ENCODE data around the gene GPC5. TPM values are rescaled to one million over a fixed set of nuclear protein-coding genes. Genes with fewer than 3 reads are reported as not detected.

GPC5 gene
- polyA plus RNA-seq, 1 experiment, result not detected

GRCh38 chr13:92321174-92321573 lies 922.8 kb downstream of the GPC5 start:
- H3K27me3 ChIP-seq (ENCODE audit: control insufficient read depth, insufficient read depth, low read length), result no peaks in the 10 kb centered on the region
- no peaks in the 10 kb centered on the region for H3K36me3 ChIP-seq (ENCODE audit: control insufficient read depth, insufficient read depth, low read length)
- DNase-seq (ENCODE audit: low read depth), result no peak
- CTCF ChIA-PET, result no interaction called here
- POLR2A ChIA-PET, result no interaction called here
- TF ChIP-seq CTCF (IDR thresholded peaks at IDR 0.05; ENCODE audit: insufficient read depth, low read depth, low read length), result no peak
- no peak overlapping the region for H3K4me3 ChIP-seq (ENCODE audit: low read depth, low read length)

GRCh38 chr13:92345627-92346026 lies 947.2 kb downstream of the GPC5 start:
- TF ChIP-seq CTCF (IDR thresholded peaks at IDR 0.05; ENCODE audit: insufficient read depth, low read depth, low read length), result no peak

GRCh38 chr13:92346046-92346445 lies 947.6 kb downstream of the GPC5 start:
- Histone ChIP-seq H3K4me3 (ENCODE audit: low read depth, low read length) (no peak overlapping the region), H3K27me3 (ENCODE audit: control insufficient read depth, insufficient read depth, low read length) (no peaks in the 10 kb centered on the region), H3K36me3 (ENCODE audit: control insufficient read depth, insufficient read depth, low read length) (no peaks in the 10 kb centered on the region)
- ChIA-PET POLR2A (no interaction called here), CTCF (interaction anchor here (0.9 kb wide), 1 partner anchor 104 kb away, joined by 3 read pairs; no protein-coding TSS in a partner anchor)
- no peak for TF ChIP-seq CTCF (IDR thresholded peaks at IDR 0.05; ENCODE audit: insufficient read depth, low read depth, low read length)
- no peak for DNase-seq (ENCODE audit: low read depth)

More at GRCh38 chr13:92345627-92346026, 947.2 kb downstream of the GPC5 start:
- DNase-seq (ENCODE audit: low read depth), result no peak
- CTCF ChIA-PET, result interaction anchor here (0.9 kb wide), 1 partner anchor 104 kb away, joined by 3 read pairs; no protein-coding TSS in a partner anchor
- Histone ChIP-seq H3K27me3 (ENCODE audit: control insufficient read depth, insufficient read depth, low read length) (no peaks in the 10 kb centered on the region), H3K4me3 (ENCODE audit: low read depth, low read length) (no peak overlapping the region), H3K36me3 (ENCODE audit: control insufficient read depth, insufficient read depth, low read length) (no peaks in the 10 kb centered on the region)
- POLR2A ChIA-PET, result no interaction called here

- H3K27me3 ChIP-seq (ENCODE audit: control insufficient read depth, insufficient read depth, low read length), result no peaks in the 10 kb centered on the region
- CTCF ChIA-PET, result no interaction called here
- POLR2A ChIA-PET, result no interaction called here
- TF ChIP-seq CTCF (IDR thresholded peaks at IDR 0.05; ENCODE audit: insufficient read depth, low read depth, low read length), result no peak
- H3K36me3 ChIP-seq (ENCODE audit: control insufficient read depth, insufficient read depth, low read length), result no peaks in the 10 kb centered on the region
- H3K4me3 ChIP-seq (ENCODE audit: low read depth, low read length), result no peak overlapping the region
- DNase-seq (ENCODE audit: low read depth), result no peak
Measured at GRCh38 chr13:92354583-92354982, 956.2 kb downstream of the GPC5 start.

GRCh38 chr13:92355213-92355612 lies 956.8 kb downstream of the GPC5 start:
- DNase-seq (ENCODE audit: low read depth), result no peak
- TF ChIP-seq CTCF (IDR thresholded peaks at IDR 0.05; ENCODE audit: insufficient read depth, low read depth, low read length), result no peak
- H3K36me3 ChIP-seq (ENCODE audit: control insufficient read depth, insufficient read depth, low read length), result no peaks in the 10 kb centered on the region
- no peak overlapping the region for H3K4me3 ChIP-seq (ENCODE audit: low read depth, low read length)
- POLR2A ChIA-PET, result no interaction called here
- CTCF ChIA-PET, result no interaction called here
- no peaks in the 10 kb centered on the region for H3K27me3 ChIP-seq (ENCODE audit: control insufficient read depth, insufficient read depth, low read length)
